PC-3 (cell line): ENCODE results near the gene C2CD3. TPM values are rescaled to one million over a fixed set of nuclear protein-coding genes. Genes with fewer than 3 reads are reported as not detected.

Experiments used
- ATAC-seq: fragments of 200-7000 bp; cut with Tn5 transposase; 2 replicates; pipeline ENCODE4 v1.9.1; 2020; ENCODE audit warnings: mild to moderate bottlenecking, moderate library complexity
- BruUV-seq: library from RNA; stranded (reverse); fragments of 400-500 nt; replicated peaks from 2 replicates; lab custom pipeline; 2021; lab: Mats Ljungman, UMichigan
- CTCF ChIA-PET: fragments of 300-600 bp; sonication (Branson Sonifier 250); formaldehyde crosslinking; loops from one replicate; lab custom pipeline; 2022; ENCODE audit warnings: antibody characterized with exemption; lab: Charles Lee
- POLR2A ChIA-PET: fragments of 300-600 bp; sonication (Branson Sonifier 250); formaldehyde crosslinking; loops from one replicate; lab custom pipeline; 2022; ENCODE audit warnings: antibody characterized with exemption; ENCODE audit not compliant: unreplicated experiment; lab: Charles Lee
- DNase-seq: peaks from one replicate; pipeline ENCODE4 v3.0.0-alpha.2; 2015
- H2AFZ ChIP-seq: fragments of 300-600 bp; sonication (generic); 2 replicates; pipeline ENCODE4 v1.6.0; 2016; ENCODE audit warnings: antibody characterized with exemption, low read length
- H3F3A ChIP-seq: fragments of 300-600 bp; sonication (generic); one replicate; pipeline ENCODE4 v1.6.0; 2017; ENCODE audit warnings: antibody characterized with exemption, low read length, control low read depth, mild to moderate bottlenecking; ENCODE audit not compliant: unreplicated experiment
- H3K27ac ChIP-seq: fragments of 300-600 bp; sonication (generic); 2 replicates; pipeline ENCODE4 v1.5.1; 2016; ENCODE audit warnings: mild to moderate bottlenecking, low read length
- H3K27me3 ChIP-seq: fragments of 300-600 bp; sonication (generic); 2 replicates; pipeline ENCODE4 v1.6.1; 2016; ENCODE audit warnings: low read length, mixed read lengths
- H3K36me3 ChIP-seq: fragments of 300-600 bp; sonication (generic); 2 replicates; pipeline ENCODE4 v1.6.1; 2016; ENCODE audit warnings: low read depth, mixed run types, low read length, mixed read lengths
- H3K4me1 ChIP-seq: fragments of 300-600 bp; sonication (generic); 2 replicates; pipeline ENCODE4 v1.5.1; 2016; ENCODE audit warnings: low read length; ENCODE audit not compliant: insufficient read depth
- H3K4me2 ChIP-seq: fragments of 300-600 bp; sonication (generic); 2 replicates; pipeline ENCODE4 v1.6.0; 2016; ENCODE audit warnings: low read length
- H3K4me3 ChIP-seq: fragments of 300-600 bp; sonication (generic); 2 replicates; pipeline ENCODE4 v1.5.1; 2016; ENCODE audit warnings: mild to moderate bottlenecking, low read length, mixed read lengths
- H3K79me2 ChIP-seq: fragments of 300-600 bp; sonication (generic); 2 replicates; pipeline ENCODE4 v1.6.1; 2017; ENCODE audit warnings: low read length, mixed read lengths
- H3K9ac ChIP-seq: fragments of 300-600 bp; sonication (generic); 2 replicates; pipeline ENCODE4 v1.6.0; 2016; ENCODE audit warnings: mild to moderate bottlenecking, low read length
- H3K9me2 ChIP-seq: fragments of 300-600 bp; sonication (generic); replicated peaks from 2 replicates; pipeline ENCODE4 v1.6.1; 2016; ENCODE audit warnings: mixed run types, low read length, mixed read lengths
- H3K9me3 ChIP-seq: fragments of 300-600 bp; sonication (generic); 2 replicates; pipeline ENCODE4 v1.6.1; 2016; ENCODE audit warnings: low read length, mixed read lengths
- H4K20me1 ChIP-seq: fragments of 300-600 bp; sonication (generic); 2 replicates; pipeline ENCODE4 v1.6.1; 2016; ENCODE audit warnings: low read length, mixed read lengths
- CTCF ChIP-seq: fragments of 300-600 bp; sonication (generic); conservative IDR thresholded peaks from 2 replicates; pipeline ENCODE4 v1.5.1; 2017; ENCODE audit warnings: antibody characterized with exemption, low read depth, mild to moderate bottlenecking, low read length
- EZH2 ChIP-seq: fragments of 300-600 bp; sonication (generic); IDR thresholded peaks from one replicate; pipeline ENCODE4 v1.6.1; 2017; ENCODE audit warnings: antibody characterized with exemption, mild to moderate bottlenecking, low read length; ENCODE audit not compliant: unreplicated experiment
- EZH2phosphoT487 ChIP-seq: fragments of 300-600 bp; sonication (generic); IDR thresholded peaks from 2 replicates; pipeline ENCODE4 v1.6.1; 2018; ENCODE audit warnings: mild to moderate bottlenecking, antibody characterized with exemption, low read length, borderline replicate concordance
- intact Hi-C: fragments of 100-400 bp; cut with micrococcal nuclease; formaldehyde crosslinking; loops from 2 replicates; pipeline ENCODE4 v1.9.0; 2023
- total RNA-seq: library from RNA; depleted of rRNA; stranded (reverse); fragments of >200 nt; gene quantifications from 2 replicates; pipeline ENCODE4 v1.2.3, GENCODE V29; 2014

The C2CD3 gene
- total RNA-seq, 1 experiment from 2014 or later: 27.3 TPM

- Histone ChIP-seq H3K27me3 (no peaks in the 10 kb centered on the region), H4K20me1 (no peaks in the 10 kb centered on the region), H3K4me1 (peaks cover 15% of the 10 kb centered on the region), H3K36me3 (0 out of 2 replicates have a peak, but pooled peaks cover 7% of the 10 kb centered on the region), H3K9me3 (no peaks in the 10 kb centered on the region), H3K4me3 (no peak overlapping the region), H3K27ac (no peak overlapping the region), H3K79me2 (no peaks in the 10 kb centered on the region), H3F3A (no peaks in the 10 kb centered on the region), H2AFZ (no peak overlapping the region), H3K9me2 (no peaks in the 10 kb centered on the region), H3K9ac (no peak overlapping the region), H3K4me2 (no peak overlapping the region)
- ATAC-seq (no peak), DNase-seq (peak; percentile 48)
- CTCF ChIA-PET: no interaction called here
- TF ChIP-seq EZH2 (no peak), EZH2phosphoT487 (no peak), CTCF (no peak)
- intact Hi-C loops: no loop called here
- BruUV-seq: no TSS peak
- POLR2A ChIA-PET: interaction anchor here (0.6 kb wide), 1 partner anchor 9 kb away, joined by 3 read pairs; no protein-coding TSS in a partner anchor
These were observed 120.3 kb downstream of the C2CD3 start for GRCh38 chr11:74050465-74050864.

- Histone ChIP-seq H3K9me2 (no peaks in the 10 kb centered on the region), H3K9me3 (no peaks in the 10 kb centered on the region), H3K27me3 (no peaks in the 10 kb centered on the region), H3K9ac (no peak overlapping the region), H3K36me3 (0 out of 2 replicates have a peak, but pooled peaks cover 7% of the 10 kb centered on the region), H3K27ac (no peak overlapping the region), H3K79me2 (no peaks in the 10 kb centered on the region), H4K20me1 (no peaks in the 10 kb centered on the region), H3F3A (no peaks in the 10 kb centered on the region), H3K4me3 (no peak overlapping the region), H3K4me1 (0 out of 2 replicates have a peak, but pooled peaks cover 6% of the 10 kb centered on the region), H2AFZ (no peak overlapping the region), H3K4me2 (no peak overlapping the region)
- DNase-seq: no peak
- CTCF ChIA-PET: no interaction called here
- POLR2A ChIA-PET: no interaction called here
- intact Hi-C loops: no loop called here
- BruUV-seq: no TSS peak
- no peak for ATAC-seq
- TF ChIP-seq EZH2phosphoT487: no peak
- no peak for TF ChIP-seq CTCF
- TF ChIP-seq EZH2: no peak
These were observed 121.8 kb downstream of the C2CD3 start for GRCh38 chr11:74048993-74049392.

GRCh38 chr11:74044538-74044937 is 126.3 kb downstream of the C2CD3 start:
- ChIA-PET CTCF (no interaction called here), POLR2A (no interaction called here)
- Histone ChIP-seq H3K79me2 (no peaks in the 10 kb centered on the region), H3F3A (no peaks in the 10 kb centered on the region), H2AFZ (no peak overlapping the region), H3K27me3 (no peaks in the 10 kb centered on the region), H3K9me3 (no peaks in the 10 kb centered on the region), H4K20me1 (no peaks in the 10 kb centered on the region), H3K4me3 (no peak overlapping the region), H3K4me1 (no peaks in the 10 kb centered on the region), H3K9ac (no peak overlapping the region), H3K9me2 (no peaks in the 10 kb centered on the region), H3K27ac (no peak overlapping the region), H3K36me3 (peaks cover 15% of the 10 kb centered on the region; the same call in 1 of the 2 replicates), H3K4me2 (no peak overlapping the region)
- ATAC-seq: no peak
- no TSS peak for BruUV-seq
- intact Hi-C loops: no loop called here
- DNase-seq: no peak
- TF ChIP-seq CTCF: no peak
- TF ChIP-seq EZH2: no peak
- TF ChIP-seq EZH2phosphoT487: no peak
